ENCODE data around the gene ZDHHC1.

Gene ZDHHC1

DNA sequence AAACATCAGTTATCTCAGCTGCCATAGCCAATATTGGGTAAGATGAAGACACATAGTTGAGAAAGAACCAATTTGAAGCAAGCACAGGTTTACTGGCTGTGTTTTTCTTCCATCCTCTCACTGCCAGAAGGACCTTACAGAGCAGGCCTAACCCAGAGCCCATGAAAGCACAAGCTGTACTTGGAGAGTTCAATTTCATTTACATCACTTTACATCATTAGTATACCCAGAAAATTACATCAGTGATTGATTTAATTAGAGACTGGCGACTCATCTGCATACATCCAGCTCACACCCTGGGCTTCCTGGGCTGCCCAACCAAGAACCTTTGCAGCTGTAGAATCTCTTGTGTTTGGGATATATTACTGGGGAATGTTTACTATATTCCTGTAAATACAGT lies 66.0 kb downstream of the ZDHHC1 start:
- no peak for DNase-seq

DNA sequence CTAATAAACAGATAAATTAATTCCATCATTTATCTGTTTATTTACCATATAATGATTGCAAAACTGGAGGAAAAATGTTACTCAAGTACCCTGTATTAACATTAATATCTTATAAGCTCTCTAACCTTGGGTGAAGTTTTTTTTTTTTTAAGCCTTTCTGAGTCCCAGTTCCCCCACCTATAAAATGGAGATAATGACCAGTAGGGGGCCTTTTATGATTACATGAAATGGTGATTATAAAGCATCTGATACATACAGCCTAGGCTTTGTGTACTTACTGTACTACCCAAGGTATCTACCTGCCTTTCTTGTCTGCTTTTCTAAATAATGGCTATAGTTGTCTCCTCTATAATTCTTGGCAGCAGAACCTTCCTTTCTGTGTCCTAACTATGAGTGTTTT lies 67.1 kb downstream of the ZDHHC1 start:
- no peak for DNase-seq

DNA sequence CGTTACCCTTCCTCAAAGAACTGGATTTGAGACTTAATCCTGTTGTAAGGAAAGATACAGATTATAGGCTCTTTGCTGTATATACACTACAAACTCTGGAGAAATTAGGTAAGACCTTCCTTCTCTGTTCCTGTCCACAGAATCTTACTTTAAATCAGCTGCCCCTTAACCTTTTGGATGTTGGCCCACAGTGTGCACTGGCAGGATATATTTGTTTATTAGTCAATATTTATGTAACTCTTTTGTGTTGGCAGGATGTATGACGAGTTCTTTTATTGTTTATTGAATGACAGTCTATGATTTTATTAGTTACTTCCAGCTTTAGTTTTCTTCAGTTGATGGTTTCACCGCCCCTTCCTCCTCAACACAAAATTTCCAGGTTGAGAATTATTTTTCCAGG lies 69.9 kb downstream of the ZDHHC1 start:
- DNase-seq = no peak

DNA sequence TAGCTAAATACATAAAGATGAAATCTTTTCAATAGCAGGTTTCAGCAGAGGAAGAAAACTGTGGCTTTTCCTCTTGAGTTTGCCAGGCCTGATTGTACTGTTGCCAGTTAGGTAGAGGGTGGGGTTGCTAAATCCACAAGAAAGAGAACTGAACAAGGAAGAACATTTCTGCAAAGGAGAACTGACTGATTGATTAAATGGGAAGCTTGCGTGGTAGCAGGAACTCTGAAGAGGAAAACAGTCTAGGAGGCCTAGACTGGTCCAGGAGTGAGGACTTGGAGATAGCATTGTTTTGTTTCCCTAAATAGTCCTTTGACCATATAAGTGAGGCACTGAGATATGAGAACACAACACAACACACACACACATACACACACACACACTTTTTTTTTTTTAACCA lies 70.9 kb downstream of the ZDHHC1 start:
- DNase-seq = no peak
